Smooth muscle cell (in vitro differentiated cells): ENCODE results near the gene COL5A3. TPM values are rescaled to one million over a fixed set of nuclear protein-coding genes. Genes with fewer than 3 reads are reported as not detected.

Experiments used
- DNase-seq: peaks from one replicate; lab custom pipeline; 2025; ENCODE audit not compliant: unreplicated experiment; lab: John Stamatoyannopoulos, UW
- H2AFZ ChIP-seq: fragments of 200-600 bp; sonication (generic); 2 replicates; pipeline ENCODE4 v1.6.0; 2016; ENCODE audit warnings: antibody characterized with exemption, low read depth, mild to moderate bottlenecking
- H3F3A ChIP-seq: fragments of 200-600 bp; sonication (generic); 2 replicates; pipeline ENCODE4 v1.6.0; 2017; ENCODE audit warnings: antibody characterized with exemption, low read depth
- H3K27ac ChIP-seq: fragments of 200-600 bp; sonication (generic); 2 replicates; pipeline ENCODE4 v1.5.1; 2016; ENCODE audit warnings: low read depth, mild to moderate bottlenecking
- H3K27me3 ChIP-seq: fragments of 200-600 bp; sonication (generic); 2 replicates; pipeline ENCODE4 v1.6.1; 2016; ENCODE audit warnings: low read depth, mild to moderate bottlenecking
- H3K36me3 ChIP-seq: fragments of 200-600 bp; sonication (generic); 2 replicates; pipeline ENCODE4 v1.5.1; 2016; ENCODE audit warnings: low read depth
- H3K4me1 ChIP-seq: fragments of 200-600 bp; sonication (generic); 2 replicates; pipeline ENCODE4 v1.5.1; 2016; ENCODE audit warnings: low read depth
- H3K4me2 ChIP-seq: fragments of 200-600 bp; sonication (generic); 2 replicates; pipeline ENCODE4 v1.6.0; 2016; ENCODE audit warnings: mild to moderate bottlenecking
- H3K4me3 ChIP-seq: fragments of 200-600 bp; sonication (generic); 2 replicates; pipeline ENCODE4 v1.5.1; 2016; ENCODE audit warnings: mild to moderate bottlenecking
- H3K79me2 ChIP-seq: fragments of 200-600 bp; sonication (generic); 2 replicates; pipeline ENCODE4 v1.6.0; 2016; ENCODE audit warnings: low read depth, mild to moderate bottlenecking
- H3K9ac ChIP-seq: fragments of 200-600 bp; sonication (generic); 2 replicates; pipeline ENCODE4 v1.6.0; 2016; ENCODE audit warnings: low read depth
- H3K9me3 ChIP-seq: fragments of 200-600 bp; sonication (generic); replicated peaks from 2 replicates; pipeline ENCODE4 v1.5.1; 2016; ENCODE audit warnings: low read depth
- H4K20me1 ChIP-seq: fragments of 200-600 bp; sonication (generic); 2 replicates; pipeline ENCODE4 v1.6.0; 2016; ENCODE audit warnings: low read depth
- CTCF ChIP-seq: fragments of 200-600 bp; sonication (generic); IDR thresholded peaks from 2 replicates; pipeline ENCODE4 v1.5.1; 2017; ENCODE audit warnings: borderline replicate concordance, mild to moderate bottlenecking, antibody characterized with exemption; ENCODE audit not compliant: insufficient read depth, poor library complexity, severe bottlenecking
- WGBS: methylation state at CpG from one replicate; pipeline ENCODE4 v1.1.7; 2016; ENCODE audit warnings: low lambda C conversion rate; 5-methylcytosine and 5-hydroxymethylcytosine counted together
- polyA plus RNA-seq: library from polyadenylated mRNA; unstranded; fragments of >200 nt; fragmentation: Nextera tagmentation; extraction: Ambion mirVana; gene quantifications from 2 replicates; pipeline ENCODE4 v1.2.1, GENCODE V29; 2016
- total RNA-seq: library from RNA; depleted of rRNA; stranded (reverse); fragments of >200 nt; gene quantifications from 2 replicates; pipeline ENCODE4 v1.2.3, GENCODE V29; 2014

COL5A3 gene
- total and polyA plus RNA-seq, 2 experiments from 2014 or later: 12.8 to 14.4 TPM

DNA sequence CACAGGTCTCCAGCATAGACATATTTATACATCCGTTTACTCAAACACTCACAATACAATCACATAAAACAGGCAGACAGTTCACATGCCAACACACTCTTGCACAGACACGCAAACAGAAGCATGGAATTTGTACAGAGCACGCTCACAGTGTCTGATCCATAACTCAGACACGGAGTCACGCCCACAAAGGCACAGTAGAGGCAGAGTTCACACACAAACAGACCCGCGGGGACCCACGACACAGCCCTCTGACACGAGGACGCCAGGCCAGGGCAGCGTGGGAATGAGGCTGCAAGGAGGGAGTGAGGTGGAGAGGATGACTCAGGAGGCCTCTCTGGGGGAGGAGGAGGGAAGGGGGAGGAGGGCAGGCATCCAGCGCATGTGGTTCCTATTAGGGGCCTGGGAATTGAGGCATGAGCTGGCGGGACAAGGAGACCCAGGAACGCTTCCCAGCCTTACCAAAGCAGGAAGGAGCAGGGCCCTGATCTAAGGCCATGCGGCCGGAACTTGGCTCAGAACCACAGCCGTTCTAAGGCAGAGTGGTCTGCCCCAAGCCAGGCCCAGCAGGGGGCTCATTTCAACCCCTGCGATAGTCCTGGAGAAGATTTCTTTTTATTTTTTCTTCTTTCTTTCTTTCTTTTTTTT lies 64.9 kb downstream of the COL5A3 start:
- 8% methylated on average over 18 of the region's 18 CpGs for WGBS
- Histone ChIP-seq H3K27ac (peak overlapping the region; percentile 87), H3F3A (peaks cover 6% of the 10 kb centered on the region), H3K9me3 (no peaks in the 10 kb centered on the region), H3K4me1 (peaks cover 7% of the 10 kb centered on the region), H2AFZ (no peak overlapping the region), H3K27me3 (no peaks in the 10 kb centered on the region), H4K20me1 (no peaks in the 10 kb centered on the region), H3K4me3 (no peak overlapping the region), H3K79me2 (no peaks in the 10 kb centered on the region), H3K9ac (peak overlapping the region; percentile 61), H3K36me3 (no peaks in the 10 kb centered on the region), H3K4me2 (peak overlapping the region; percentile 39)
- DNase-seq: peak; percentile 78
- TF ChIP-seq CTCF: no peak

GRCh38 chr19:9943744-9944143 lies 66.6 kb downstream of the COL5A3 start:
- Histone ChIP-seq H3K36me3 (no peaks in the 10 kb centered on the region), H3K27me3 (no peaks in the 10 kb centered on the region), H3K9ac (no peak overlapping the region), H4K20me1 (no peaks in the 10 kb centered on the region), H3K79me2 (no peaks in the 10 kb centered on the region), H3F3A (peaks cover 6% of the 10 kb centered on the region), H2AFZ (no peak overlapping the region), H3K9me3 (no peaks in the 10 kb centered on the region), H3K4me2 (no peak overlapping the region), H3K27ac (no peak overlapping the region), H3K4me3 (no peak overlapping the region), H3K4me1 (peaks cover 7% of the 10 kb centered on the region)
- DNase-seq: no peak
- 90% methylated on average over 6 of the region's 6 CpGs for WGBS
- TF ChIP-seq CTCF: no peak

DNA sequence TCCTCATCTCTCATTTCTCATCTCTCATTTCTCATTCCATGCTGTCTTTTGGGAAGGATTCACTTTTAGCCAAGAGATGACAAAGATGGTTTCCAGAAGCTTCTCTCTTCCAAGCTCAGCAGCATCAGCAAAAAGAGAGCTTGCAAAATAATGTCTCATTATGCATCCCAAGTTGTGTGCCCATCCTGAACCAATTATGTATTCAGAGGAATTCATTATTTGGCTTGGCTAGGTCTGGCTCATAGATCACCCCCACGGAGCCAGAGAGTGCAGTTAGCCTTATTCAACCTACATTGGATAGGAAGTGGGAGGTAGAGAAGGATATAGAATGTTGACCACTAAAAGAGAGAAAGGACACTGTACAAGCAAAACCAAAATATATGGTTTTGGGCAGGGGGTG lies 68.6 kb downstream of the COL5A3 start:
- Histone ChIP-seq H2AFZ (no peak overlapping the region), H3K36me3 (no peaks in the 10 kb centered on the region), H3K9me3 (no peaks in the 10 kb centered on the region), H3K79me2 (no peaks in the 10 kb centered on the region), H3K4me3 (no peak overlapping the region), H3K9ac (no peak overlapping the region), H3K4me1 (peaks cover 7% of the 10 kb centered on the region), H3K4me2 (no peak overlapping the region), H3K27me3 (no peaks in the 10 kb centered on the region), H4K20me1 (no peaks in the 10 kb centered on the region), H3K27ac (no peak overlapping the region), H3F3A (peaks cover 6% of the 10 kb centered on the region)
- no peak for TF ChIP-seq CTCF
- 76% methylated on average over 1 of the region's 1 CpG for WGBS
- DNase-seq: no peak

DNA sequence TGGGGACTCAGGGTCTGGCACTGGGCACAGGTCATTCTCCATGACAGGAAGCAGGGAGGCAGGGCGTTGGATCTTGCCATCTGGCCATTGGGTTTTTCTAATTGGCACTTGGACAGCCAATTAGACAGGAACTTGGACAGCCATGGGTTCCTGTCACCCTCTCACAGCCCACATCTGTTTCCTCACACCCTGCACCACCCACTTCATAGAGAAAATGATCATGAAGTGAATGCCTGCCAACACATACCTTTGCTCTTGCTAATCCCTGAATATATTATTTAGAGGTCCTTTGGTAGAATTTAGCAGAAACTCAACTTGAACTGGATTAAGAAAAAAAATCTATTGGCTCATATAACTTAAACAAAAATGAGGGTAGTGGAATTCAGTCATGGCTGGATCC lies 69.1 kb downstream of the COL5A3 start:
- no peak overlapping the region for H3K27ac ChIP-seq
- H3K9me3 ChIP-seq: no peaks in the 10 kb centered on the region
- H3K4me1 ChIP-seq: peaks cover 6% of the 10 kb centered on the region
- no peak overlapping the region for H2AFZ ChIP-seq
- H3F3A ChIP-seq: peaks cover 4% of the 10 kb centered on the region
- no peaks in the 10 kb centered on the region for H3K79me2 ChIP-seq
- WGBS: 25% methylated on average over 1 of the region's 1 CpG
- H3K9ac ChIP-seq: no peak overlapping the region
- no peak for TF ChIP-seq CTCF
- H3K4me3 ChIP-seq: no peak overlapping the region
- H3K4me2 ChIP-seq: no peak overlapping the region
- DNase-seq: no peak
- H3K27me3 ChIP-seq: no peaks in the 10 kb centered on the region
- no peaks in the 10 kb centered on the region for H4K20me1 ChIP-seq
- H3K36me3 ChIP-seq: no peaks in the 10 kb centered on the region
